Measurements from ENCODE around the gene PCTP. TPM values are rescaled to one million over a fixed set of nuclear protein-coding genes. Genes with fewer than 3 reads are reported as not detected.

PCTP gene
- total RNA-seq, 1 donor from 2014 or later = 78.1 TPM

GRCh38 chr17:55783684-55784245 lies 32.9 kb downstream of the PCTP start:
- Mint-ChIP-seq H3K4me3 (ENCODE audit: unreplicated experiment) (no peak overlapping the region), H3K4me1 (ENCODE audit: unreplicated experiment) (peaks cover 5% of the 10 kb centered on the region), H3K36me3 (ENCODE audit: low read depth, unreplicated experiment) (no peaks in the 10 kb centered on the region), H3K27me3 (ENCODE audit: unreplicated experiment) (peaks cover 2% of the 10 kb centered on the region), H3K9me3 (ENCODE audit: unreplicated experiment) (no peaks in the 10 kb centered on the region), H3K27ac (ENCODE audit: unreplicated experiment) (no peak overlapping the region)
- no peak for DNase-seq (ENCODE audit: low spot score)
- no peak for TF ChIP-seq CTCF (IDR thresholded peaks at IDR 0.05; ENCODE audit: unreplicated experiment)

- Mint-ChIP-seq H3K9me3 (ENCODE audit: unreplicated experiment) (no peaks in the 10 kb centered on the region), H3K27ac (ENCODE audit: unreplicated experiment) (no peak overlapping the region), H3K36me3 (ENCODE audit: low read depth, unreplicated experiment) (no peaks in the 10 kb centered on the region), H3K27me3 (ENCODE audit: unreplicated experiment) (peaks cover 2% of the 10 kb centered on the region), H3K4me3 (ENCODE audit: unreplicated experiment) (no peak overlapping the region), H3K4me1 (ENCODE audit: unreplicated experiment) (peaks cover 5% of the 10 kb centered on the region)
- DNase-seq (ENCODE audit: low spot score) = no peak
- no peak for TF ChIP-seq CTCF (IDR thresholded peaks at IDR 0.05; ENCODE audit: unreplicated experiment)
These were observed 33.8 kb downstream of the PCTP start for GRCh38 chr17:55784666-55785065.

GRCh38 chr17:55785181-55785580 lies 34.3 kb downstream of the PCTP start:
- Mint-ChIP-seq H3K36me3 (ENCODE audit: low read depth, unreplicated experiment) (no peaks in the 10 kb centered on the region), H3K4me3 (ENCODE audit: unreplicated experiment) (no peak overlapping the region), H3K4me1 (ENCODE audit: unreplicated experiment) (peaks cover 5% of the 10 kb centered on the region), H3K27me3 (ENCODE audit: unreplicated experiment) (peaks cover 2% of the 10 kb centered on the region), H3K9me3 (ENCODE audit: unreplicated experiment) (no peaks in the 10 kb centered on the region), H3K27ac (ENCODE audit: unreplicated experiment) (no peak overlapping the region)
- DNase-seq (ENCODE audit: low spot score) = no peak
- TF ChIP-seq CTCF (IDR thresholded peaks at IDR 0.05; ENCODE audit: unreplicated experiment) = no peak

- Mint-ChIP-seq H3K36me3 (ENCODE audit: low read depth, unreplicated experiment) (no peaks in the 10 kb centered on the region), H3K4me1 (ENCODE audit: unreplicated experiment) (no peaks in the 10 kb centered on the region), H3K27me3 (ENCODE audit: unreplicated experiment) (no peaks in the 10 kb centered on the region), H3K9me3 (ENCODE audit: unreplicated experiment) (no peaks in the 10 kb centered on the region), H3K27ac (ENCODE audit: unreplicated experiment) (no peak overlapping the region), H3K4me3 (ENCODE audit: unreplicated experiment) (no peak overlapping the region)
- TF ChIP-seq CTCF (IDR thresholded peaks at IDR 0.05; ENCODE audit: unreplicated experiment) = no peak
- no peak for DNase-seq (ENCODE audit: low spot score)
These were observed 42.4 kb downstream of the PCTP start for GRCh38 chr17:55793272-55793671.

- DNase-seq (ENCODE audit: low spot score) = no peak
- H3K36me3 Mint-ChIP-seq (ENCODE audit: low read depth, unreplicated experiment) = no peaks in the 10 kb centered on the region
- no peak overlapping the region for H3K4me3 Mint-ChIP-seq (ENCODE audit: unreplicated experiment)
These were observed 44.1 kb downstream of the PCTP start for GRCh38 chr17:55794725-55795482.

More at GRCh38 chr17:55794725-55795482, 44.1 kb downstream of the PCTP start:
- Mint-ChIP-seq H3K4me1 (ENCODE audit: unreplicated experiment) (no peaks in the 10 kb centered on the region), H3K27ac (ENCODE audit: unreplicated experiment) (no peak overlapping the region), H3K27me3 (ENCODE audit: unreplicated experiment) (no peaks in the 10 kb centered on the region), H3K9me3 (ENCODE audit: unreplicated experiment) (no peaks in the 10 kb centered on the region)
- no peak for TF ChIP-seq CTCF (IDR thresholded peaks at IDR 0.05; ENCODE audit: unreplicated experiment)

Measured in endothelial cell (in vitro differentiated cells).